Hippocampal formation (tissue), 2 donors: Measurements from ENCODE around the gene ATF5.
"Not testable (repeated sequence)": the region's sequence is repeated elsewhere in the genome, so short reads cannot be mapped to it uniquely, and the experiment has no call there.

ENCODE experiments used
- DNase-seq, 2 donors: peaks; one replicate each; lab custom pipeline; 2025; lab: John Stamatoyannopoulos, UW

ATF5 gene

DNA sequence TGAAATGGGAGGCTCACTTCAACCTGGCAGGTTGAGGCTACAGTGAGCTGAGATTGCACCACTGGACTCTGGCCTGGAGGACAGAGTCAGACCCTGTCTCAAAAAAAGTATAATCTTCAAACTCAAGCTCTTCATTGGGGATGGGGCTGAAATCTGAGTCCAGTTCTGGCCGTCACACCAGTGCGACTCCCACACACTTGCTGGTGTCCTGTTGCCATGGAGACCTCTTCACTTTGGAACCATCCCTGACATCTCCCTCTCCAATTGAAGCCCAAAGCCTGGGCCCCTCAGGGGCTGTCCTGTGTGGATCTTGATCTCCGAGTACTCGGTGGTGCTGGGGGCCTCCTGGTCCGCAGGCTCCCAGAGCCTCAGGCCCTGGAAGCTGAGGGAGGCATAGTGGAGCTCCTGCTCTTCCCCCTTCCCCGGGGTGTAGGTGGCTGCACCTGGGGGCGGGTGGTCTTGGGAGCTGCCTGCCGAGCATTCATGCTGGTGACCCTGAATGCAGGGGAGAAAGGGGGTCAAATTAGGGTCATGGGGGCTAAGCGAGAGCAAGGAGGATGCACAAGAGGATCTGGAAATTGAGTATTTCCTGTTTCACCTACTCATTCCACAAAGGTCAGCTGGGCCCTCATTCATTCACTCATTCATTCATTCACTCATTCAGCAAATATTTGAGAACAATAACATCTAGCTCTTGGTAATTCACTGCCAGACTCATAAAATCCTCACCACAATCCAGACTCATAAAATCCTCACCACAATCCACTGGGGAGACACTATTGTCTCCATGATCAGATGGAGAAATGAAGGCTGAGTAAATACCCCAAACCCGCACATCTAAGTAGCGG lies 21.0 kb downstream of the ATF5 start:
- no peak for DNase-seq

DNA sequence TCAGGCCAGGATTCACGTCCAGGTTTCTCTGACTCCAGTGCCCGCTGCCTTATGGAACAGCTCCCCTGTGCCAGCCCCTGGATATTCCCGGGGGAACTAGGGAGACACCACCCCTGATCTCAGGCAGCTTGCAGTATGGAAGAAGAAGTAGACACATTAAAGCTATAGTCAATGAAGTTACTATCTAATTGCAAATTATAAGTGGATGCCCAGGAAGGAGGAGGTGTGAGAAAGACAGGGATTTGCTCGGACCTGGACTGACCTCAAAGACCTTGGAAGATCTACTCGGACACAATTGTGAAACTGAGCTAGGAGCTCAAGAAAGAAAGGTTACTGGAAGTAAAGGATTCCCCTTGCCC lies 21.6 kb downstream of the ATF5 start:
- no peak for DNase-seq

DNA sequence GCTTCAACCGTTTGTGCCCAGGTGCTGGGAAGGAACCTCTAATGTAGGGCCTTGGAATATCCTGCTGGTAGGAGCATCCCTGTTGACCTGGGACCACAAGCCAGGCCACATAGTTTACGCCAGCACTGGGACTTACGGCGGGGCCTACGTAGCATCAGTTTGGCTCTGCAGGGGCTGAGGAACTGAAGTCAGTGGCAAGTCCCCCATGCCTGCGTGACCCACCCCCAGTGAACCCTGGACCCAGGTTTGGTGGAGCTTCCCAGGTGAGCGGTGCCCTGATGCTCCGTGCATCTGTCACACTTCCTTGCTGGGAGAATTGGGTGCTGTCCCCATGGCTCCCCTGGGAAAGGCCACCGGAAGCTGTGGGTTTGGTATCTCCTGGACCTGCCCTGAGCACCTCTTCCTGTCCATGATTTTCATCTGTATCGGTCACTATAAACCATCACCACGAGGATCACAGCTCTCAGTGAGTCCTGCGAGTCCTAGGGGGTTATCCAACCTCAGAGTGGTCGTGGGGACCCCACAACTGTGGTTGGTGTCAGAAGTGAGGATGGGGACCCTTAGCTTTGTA lies 22.0 kb downstream of the ATF5 start:
- DNase-seq: no peak

DNA sequence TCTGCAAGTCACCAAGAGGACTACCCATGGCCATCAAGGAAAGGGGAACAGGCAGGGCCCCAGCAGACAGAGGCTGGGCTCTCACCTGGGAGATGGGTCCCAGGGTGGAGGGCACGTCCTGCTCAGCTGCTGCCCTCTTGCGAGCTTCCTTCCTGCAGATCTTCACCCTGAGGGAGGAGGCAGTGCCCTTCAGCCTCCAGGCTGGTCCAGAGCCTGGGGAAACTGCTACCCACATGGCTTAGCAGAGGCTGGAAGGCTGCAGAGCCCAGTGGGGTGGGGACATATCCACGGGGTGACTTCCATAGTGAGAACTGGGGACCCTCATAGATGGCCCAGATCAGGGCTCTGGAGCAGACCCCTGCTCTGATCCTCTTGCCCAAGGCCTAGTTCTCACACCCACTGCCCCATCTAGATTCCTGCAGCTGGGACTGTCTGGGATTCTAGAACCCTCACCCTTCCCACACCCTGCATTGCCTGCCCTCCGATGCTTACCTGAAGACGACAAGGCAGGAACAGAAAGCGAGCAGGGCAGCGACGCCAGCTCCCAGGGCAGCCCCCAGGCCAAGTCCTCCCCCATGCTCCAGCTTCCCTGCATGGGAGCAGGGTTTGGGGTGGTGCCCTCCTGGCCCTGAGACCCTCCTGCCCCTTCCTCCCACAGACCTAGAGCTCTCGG lies 22.9 kb downstream of the ATF5 start:
- no peak for DNase-seq

DNA sequence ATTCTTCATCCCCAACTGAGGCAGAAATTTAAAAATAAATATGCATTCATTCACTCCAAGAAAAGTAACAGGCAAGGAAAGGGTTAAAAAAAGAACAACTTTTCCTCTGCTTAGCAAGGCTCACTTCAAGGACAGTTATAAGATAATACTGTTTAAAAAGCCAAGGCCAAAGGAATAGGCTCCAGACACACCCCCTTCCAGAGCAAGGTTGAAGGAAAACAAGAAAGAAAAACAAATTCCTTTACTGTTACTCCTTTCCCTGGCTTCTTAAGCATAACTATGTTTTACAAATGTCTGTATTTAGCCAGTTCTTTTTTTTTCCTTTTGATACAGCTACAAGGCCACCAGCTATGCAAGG lies 23.5 kb downstream of the ATF5 start:
- no peak for DNase-seq

DNA sequence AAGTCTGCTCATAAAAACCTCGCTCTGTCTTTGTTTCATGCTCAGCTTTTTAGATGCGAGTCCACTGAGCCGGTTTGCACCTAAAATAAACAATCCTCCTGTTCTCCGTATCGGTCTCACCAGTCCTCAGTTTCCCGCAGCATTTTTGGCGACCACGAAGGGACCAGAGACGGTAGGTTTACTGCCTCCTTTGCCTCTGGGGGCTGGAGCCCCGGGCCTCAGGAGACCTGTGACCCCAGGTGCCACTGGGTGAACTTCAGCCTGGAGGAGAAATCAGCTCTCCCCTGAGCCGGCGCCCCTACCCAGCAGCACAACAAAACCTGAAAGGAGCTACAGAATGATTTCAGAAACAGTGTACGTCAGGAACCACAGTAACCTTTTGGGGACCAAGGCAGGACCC lies 23.9 kb downstream of the ATF5 start:
- no peak for DNase-seq

DNA sequence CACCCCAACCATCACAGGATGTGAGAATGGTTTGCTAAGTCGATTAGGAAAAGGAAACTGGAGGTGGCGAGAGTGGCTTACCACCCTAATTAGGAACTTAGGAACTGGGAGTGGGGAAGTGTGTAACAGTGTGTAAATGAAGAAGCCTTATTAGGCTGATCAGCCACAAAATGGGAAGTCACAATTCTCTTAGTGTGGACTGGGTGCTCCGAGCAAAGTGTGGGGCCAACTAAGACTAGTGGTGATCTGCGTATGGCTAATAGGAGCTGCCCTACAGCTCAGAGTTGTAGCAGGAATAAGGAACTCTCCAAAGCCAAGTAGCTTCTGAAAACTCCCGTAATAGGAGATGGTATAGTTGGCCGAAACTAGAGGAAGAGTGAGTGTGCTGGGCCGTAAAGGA lies 24.4 kb downstream of the ATF5 start:
- DNase-seq: no peak

DNA sequence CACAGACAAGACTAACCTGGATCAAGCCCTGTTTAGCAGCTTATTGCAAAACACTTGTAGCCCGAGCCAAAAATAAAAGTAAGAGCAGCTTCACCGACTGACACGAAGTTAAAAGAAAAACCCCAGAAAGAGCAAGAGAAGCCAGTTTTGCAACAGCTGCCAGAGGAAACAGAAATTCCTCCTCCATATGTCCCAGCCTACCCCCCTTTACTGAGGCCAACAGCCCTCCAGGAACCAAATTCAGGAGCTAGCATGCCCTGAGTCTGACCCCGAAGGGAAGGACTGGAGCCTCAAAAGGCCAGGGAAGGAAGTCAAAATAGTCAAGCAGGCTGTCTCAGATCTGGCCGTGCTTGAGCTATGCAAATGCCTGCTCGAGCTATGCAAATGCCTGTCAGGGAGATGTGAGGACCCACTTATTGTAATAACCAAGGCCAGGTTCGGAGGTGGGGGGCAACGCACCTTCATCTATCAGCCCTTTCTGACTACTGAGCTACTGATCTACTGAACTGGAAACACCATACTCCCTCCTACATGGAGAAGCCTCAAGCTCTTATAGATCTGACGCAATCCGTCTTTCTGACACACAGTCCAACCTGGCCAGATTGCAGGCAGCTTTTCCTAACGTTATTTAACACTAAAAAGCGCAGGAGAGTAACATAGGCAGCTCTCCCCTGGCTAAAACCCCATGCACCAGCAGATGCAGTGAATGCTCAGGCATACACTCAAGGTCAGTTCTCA lies 25.3 kb downstream of the ATF5 start:
- no peak for DNase-seq

DNA sequence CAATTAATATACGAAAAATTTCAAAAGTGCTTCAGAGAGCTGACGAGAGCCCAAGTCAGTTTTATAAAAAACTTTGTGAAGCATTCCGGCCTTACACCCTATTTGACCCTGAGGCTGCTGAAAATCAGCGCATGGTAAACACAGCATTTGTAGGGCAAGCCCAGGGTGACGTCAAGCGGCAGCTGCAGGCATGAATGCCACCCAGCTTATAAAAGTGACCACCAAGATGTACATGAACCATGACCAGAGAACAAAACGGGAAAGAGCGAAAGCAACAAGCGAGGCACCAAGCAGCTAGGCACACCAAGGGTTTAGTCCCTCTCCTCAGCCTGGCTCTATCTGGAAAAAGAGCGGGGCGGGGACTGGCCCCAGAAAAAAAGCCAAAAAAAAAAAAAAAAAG lies 25.9 kb downstream of the ATF5 start:
- no peak for DNase-seq

DNA sequence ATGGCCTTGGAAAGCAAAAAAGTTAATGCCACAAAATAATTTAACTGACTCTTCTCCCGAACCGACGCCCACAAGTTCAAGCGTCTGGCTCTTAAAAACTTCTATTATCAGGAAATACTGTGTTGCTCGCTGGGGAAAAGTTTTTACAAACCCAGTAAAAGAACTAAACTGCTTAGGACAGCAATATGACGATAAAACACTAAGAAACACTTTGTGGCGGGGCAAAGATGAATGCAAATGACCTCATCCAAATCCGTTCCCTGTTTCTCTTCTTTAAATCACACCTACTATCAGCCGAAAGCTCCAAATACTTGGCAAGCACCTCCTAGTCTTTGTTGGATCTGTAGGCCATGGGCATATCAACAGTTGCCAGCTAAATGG lies 27.1 kb downstream of the ATF5 start:
- DNase-seq: no peak

DNA sequence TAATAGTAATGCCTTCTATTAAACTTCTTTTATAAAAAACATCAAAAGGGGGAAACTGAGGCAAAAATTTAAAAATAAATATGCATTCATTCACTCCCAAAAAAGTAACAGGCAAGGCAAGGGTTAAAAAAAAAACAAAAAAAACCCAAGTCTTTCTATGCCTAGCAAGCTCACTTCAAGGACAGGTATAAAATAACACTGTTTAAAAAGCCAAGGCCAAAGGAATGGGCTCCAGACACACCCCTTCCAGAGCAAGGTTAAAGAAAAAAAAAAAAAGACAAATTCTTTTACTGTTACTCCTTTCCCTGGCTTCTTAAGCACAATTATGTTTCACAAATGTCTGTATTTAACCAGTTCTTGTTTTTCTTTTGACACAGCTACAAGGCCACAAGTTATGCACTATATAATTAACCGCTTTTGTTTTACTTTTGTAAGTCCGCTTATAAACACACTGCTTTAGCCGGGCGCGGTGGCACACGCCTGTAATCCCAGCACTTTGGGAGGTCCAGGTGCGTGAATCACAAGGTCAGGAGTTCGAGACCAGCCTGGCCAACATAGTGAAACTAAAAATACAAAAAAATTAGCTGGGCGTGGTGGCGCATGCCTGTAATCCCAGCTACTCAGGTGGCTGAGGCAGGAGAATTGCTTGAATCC lies 28.4 kb downstream of the ATF5 start:
- no peak for DNase-seq

DNA sequence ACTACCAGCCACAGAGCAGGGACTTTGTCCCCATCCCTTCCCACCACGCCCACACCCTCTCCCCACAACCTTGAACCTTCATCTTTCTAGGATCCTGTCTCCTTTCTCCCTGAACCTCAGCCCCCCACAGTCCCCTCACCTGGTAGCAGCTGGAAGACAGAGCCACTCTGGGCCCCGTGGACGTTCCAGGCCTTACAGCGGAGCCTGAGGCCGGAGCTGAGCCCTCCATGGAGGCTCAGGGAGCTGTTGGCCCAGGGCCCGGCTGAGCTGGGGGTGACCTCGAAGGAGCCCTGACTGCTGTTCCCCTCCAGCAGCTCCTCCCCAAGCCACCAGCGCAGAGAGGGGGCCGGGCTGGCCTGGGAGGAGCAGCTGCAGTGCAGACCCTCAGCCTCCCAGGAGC lies 29.1 kb downstream of the ATF5 start:
- not testable (repeated sequence) for DNase-seq

DNA sequence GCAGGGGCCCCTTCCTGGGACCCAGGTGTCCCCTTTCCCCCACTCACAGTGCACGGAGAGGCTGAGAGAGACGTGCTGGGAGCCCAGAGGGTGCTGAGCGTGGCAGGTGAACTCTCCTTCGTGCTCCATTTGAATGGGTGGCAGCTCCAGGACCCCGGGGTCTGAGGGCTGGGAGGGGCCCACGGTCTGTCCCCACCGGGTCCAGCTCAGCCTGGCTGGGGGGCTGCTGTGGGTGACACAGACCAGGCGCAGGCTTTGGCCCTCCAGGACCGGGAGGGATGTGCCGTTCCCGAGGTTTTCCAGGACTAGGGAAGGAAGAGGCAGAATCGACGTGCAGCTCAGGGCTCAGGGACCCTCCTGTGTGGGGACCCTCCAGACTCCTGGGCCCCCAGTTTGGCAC lies 29.6 kb downstream of the ATF5 start:
- not testable (repeated sequence) for DNase-seq

DNA sequence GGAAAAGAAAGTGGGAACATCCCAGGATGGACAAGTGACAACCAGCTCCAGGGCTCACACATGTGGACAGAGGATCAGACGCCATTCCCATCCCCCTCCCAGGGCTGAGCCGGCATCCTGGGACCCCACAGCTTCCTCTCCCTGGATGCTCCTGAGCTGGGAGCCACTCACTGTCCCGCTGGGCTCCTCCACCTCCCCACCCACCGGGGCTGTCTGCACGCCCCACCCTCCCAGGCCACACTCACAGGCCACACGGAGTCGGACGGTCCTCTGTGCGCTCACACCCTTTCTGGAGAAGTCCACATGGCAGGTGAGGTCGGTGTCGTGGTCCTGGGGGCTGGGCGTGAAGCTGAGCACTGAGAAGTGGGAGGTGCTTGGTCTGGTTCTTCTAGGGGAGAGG lies 30.9 kb downstream of the ATF5 start:
- not testable (repeated sequence) for DNase-seq

DNA sequence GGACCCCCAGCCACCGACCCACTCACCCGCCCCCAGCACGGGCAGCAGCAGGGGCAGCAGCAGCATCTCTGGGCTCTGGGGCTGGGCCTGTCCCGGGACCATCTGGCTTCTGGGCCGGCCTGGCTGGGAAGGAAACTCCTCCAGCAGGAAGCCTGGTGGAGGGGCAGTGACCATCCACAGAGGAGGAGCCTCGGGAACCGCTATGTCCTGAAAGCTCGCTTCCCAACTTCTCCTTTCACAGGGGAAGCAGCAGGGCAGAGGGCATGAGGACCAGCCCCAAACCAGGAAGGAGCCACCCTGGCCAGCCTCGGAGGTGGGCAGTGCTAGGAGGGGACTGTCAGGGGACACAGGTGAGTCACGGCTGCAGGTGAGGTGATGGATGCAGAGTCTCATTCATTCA lies 32.0 kb downstream of the ATF5 start, which contains the start of gene SIGLEC11:
SIGLEC11 (minus strand) TSS at position 193 of the 400 bp plus-strand sequence; CDS start at position 102, 91 bp downstream.
- DNase-seq: not testable (repeated sequence)

DNA sequence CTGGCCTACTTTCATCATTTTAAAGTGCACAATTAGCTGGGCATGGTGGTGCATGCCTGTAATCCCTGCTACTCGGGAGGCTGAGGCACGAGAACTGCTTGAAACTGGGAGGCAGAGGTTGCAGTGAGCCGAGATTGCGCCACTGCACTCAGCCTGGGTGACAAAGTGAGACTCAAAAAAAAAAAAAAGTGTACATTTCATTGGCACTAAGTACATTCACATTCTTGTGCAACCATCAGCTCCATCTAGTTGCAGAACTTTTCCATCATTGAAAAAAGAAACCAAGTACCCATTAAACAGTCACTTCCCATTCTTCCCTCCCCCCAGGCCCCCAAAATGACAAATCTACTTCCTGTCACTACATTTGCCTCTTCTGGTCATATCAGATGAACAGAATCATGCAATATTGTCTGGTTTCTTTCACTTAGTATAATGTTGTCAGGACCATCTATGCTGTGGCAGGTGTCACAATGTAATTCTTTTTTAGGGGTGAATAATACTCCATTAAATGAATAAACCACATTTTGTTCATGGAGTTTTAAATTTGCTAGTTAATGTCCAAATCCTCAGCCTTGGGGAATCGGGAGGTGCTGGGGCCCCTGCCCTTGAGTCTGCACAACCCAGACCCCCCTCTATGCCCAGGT lies 39.4 kb downstream of the ATF5 start:
- no peak for DNase-seq

DNA sequence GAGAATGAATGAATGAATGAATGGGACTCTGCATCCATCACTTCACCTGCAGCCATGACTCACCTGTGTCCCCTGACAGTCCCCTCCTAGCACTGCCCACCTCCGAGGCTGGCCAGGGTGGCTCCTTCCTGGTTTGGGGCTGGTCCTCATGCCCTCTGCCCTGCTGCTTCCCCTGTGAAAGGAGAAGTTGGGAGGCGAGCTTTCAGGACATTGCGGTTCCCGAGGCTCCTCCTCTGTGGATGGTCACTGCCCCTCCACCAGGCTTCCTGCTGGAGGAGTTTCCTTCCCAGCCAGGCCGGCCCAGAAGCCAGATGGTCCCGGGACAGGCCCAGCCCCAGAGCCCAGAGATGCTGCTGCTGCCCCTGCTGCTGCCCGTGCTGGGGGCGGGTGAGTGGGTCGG lies 40.4 kb downstream of the ATF5 start:
- peak in 1 of 2 donors; percentile 28 for DNase-seq

DNA sequence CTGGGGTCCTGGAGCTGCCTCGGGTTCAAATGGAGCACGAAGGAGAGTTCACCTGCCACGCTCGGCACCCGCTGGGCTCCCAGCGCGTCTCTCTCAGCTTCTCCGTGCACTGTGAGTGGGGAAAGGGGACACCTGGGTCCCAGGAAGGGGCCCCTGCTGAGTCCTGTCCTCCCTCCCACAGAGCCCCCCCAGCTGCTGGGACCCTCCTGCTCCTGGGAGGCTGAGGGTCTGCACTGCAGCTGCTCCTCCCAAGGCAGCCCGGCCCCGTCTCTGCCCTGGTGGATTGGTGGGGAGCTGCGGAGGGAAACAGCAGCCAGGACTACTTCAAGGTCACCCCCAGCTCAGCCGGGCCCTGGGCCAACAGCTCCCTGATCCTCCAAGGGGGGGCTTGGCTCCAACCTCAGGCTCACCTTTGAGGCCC lies 43.0 kb downstream of the ATF5 start:
- no peak for DNase-seq

DNA sequence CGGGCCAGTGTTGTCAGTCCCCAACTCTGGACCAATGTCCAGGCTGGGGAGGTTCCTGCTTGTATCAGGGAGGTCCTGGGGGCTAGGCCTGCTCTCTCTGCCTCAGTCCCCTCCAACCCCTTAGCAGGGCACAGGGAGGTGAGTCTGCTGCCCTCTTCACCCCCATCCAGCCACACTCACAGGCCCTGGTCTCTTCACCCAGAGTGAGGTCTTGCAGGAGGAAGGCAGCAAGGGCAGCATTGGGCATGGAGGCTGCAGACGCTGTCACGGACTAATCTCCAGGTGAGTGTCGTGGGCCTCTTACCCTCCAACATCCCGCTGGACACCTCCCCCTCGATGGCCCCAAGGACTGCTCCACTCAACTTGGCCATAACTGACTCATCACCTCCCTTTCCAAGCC lies 43.8 kb downstream of the ATF5 start:
- DNase-seq: no peak

DNA sequence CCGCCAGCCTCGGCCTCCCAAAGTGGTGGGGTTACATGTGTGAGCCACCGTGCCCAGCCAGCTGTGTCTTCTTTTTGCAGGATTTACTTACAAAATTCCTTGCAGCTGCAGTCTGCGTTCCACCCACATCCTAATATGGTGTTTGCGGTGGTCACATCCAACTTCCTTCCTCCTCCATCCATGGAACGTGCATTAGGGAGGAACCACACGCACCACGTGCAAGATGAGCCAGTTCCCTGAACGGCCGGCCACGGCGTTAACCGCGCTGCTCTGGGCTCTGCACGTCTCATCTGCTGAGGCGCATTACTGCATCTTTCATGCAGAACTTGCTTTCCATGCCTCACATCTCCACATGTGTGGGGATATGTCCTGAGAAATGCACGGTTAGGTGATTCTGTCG lies 45.0 kb downstream of the ATF5 start:
- DNase-seq: no peak

DNA sequence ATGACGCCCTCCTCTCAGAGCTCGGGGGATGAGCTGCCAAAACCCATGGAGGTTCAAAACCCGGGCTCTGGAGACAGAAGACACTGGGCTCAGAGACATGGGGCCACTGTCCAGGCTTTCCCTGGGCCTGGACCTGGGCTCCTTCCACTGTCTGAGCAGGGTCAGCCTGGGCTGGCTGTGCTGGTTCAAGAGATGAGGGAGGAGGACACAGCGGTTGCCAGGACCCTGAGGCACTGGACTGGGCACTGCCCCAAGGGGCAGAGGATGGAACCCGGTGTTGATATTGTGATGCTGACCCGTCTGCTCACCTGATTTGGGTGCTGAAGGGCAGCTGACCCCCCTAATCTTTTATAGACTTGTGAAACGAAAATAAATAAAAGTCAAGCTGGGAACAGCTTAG lies 46.0 kb downstream of the ATF5 start:
- no peak for DNase-seq

DNA sequence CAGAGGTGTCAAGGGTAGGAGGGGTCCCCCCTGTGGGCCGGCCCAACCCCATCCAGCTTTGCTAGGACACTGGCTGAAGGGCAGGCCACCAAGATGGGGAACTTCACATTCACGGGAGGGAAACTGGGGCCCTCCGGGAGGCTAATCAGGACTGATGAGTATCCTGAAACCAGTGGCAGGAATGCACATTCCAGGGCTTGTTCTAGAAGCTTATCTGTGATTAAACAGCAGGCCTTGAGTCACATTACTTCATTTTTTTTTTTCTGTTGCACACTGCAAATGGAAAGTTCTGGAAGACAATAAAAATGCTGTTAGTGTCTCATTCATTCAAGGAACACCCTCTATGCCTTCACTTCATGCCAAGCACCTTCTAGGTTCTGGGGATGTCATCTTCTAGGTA lies 47.5 kb downstream of the ATF5 start:
- no peak for DNase-seq
